Activated CD4-positive, alpha-beta memory T cell treated with anti-CD3 and anti-CD28 coated beads for 36 hours (primary cell): ENCODE results near the gene RCAN3. TPM values are rescaled to one million over a fixed set of nuclear protein-coding genes. Genes with fewer than 3 reads are reported as not detected.

Source experiments
- CTCF ChIA-PET: fragments of 350-600 bp; sonication (Branson Sonifier 250); formaldehyde crosslinking; loops from one replicate; lab custom pipeline; 2021; ENCODE audit warnings: antibody characterized with exemption, inconsistent platforms; lab: Charles Lee
- POLR2A ChIA-PET: fragments of 350-600 bp; sonication (Branson Sonifier 250); formaldehyde crosslinking; loops from one replicate; lab custom pipeline; 2021; ENCODE audit warnings: antibody characterized with exemption; lab: Charles Lee
- DNase-seq: peaks from one replicate; pipeline ENCODE4 v3.0.0-alpha.2; 2020
- H3K27ac Mint-ChIP-seq: one replicate; pipeline ENCODE4 v1.8.0; 2021; ENCODE audit warnings: mixed read lengths
- H3K27me3 Mint-ChIP-seq: one replicate; pipeline ENCODE4 v1.8.0; 2021; ENCODE audit warnings: mixed read lengths
- H3K36me3 Mint-ChIP-seq: one replicate; pipeline ENCODE4 v1.8.0; 2021; ENCODE audit warnings: mixed read lengths
- H3K4me1 Mint-ChIP-seq: one replicate; pipeline ENCODE4 v1.8.0; 2021; ENCODE audit warnings: low read depth, mixed read lengths
- H3K4me3 Mint-ChIP-seq: one replicate; pipeline ENCODE4 v1.8.0; 2021; ENCODE audit warnings: mild to moderate bottlenecking, mixed read lengths
- H3K9me3 Mint-ChIP-seq: one replicate; pipeline ENCODE4 v1.8.0; 2021; ENCODE audit warnings: mixed read lengths
- intact Hi-C: fragments of 100-400 bp; cut with micrococcal nuclease; formaldehyde crosslinking; loops from one replicate; pipeline ENCODE4 v1.15.1; 2023
- total RNA-seq, 2 experiments: library from RNA; stranded (reverse); gene quantifications; one replicate each; pipeline ENCODE4 v1.2.3, GENCODE V29; 2021

Gene RCAN3
- total RNA-seq, 2 experiments from 2014 or later = 71.3 to 78.8 TPM

GRCh38 chr1:24470592-24470991 is 32.0 kb upstream of the RCAN3 start:
- no peak for DNase-seq
- Mint-ChIP-seq H3K9me3 (no peaks in the 10 kb centered on the region), H3K36me3 (peaks cover 22% of the 10 kb centered on the region), H3K4me1 (peaks cover 5% of the 10 kb centered on the region), H3K27me3 (no peaks in the 10 kb centered on the region), H3K4me3 (no peak overlapping the region), H3K27ac (no peak overlapping the region)
- intact Hi-C loops = no loop called here
- ChIA-PET POLR2A (no interaction called here), CTCF (interaction anchor here (1.9 kb wide), 1 partner anchor 117 kb away, joined by 4 read pairs; no protein-coding TSS in a partner anchor)

GRCh38 chr1:24472527-24473251 is 29.9 kb upstream of the RCAN3 start:
- ChIA-PET CTCF (no interaction called here), POLR2A (interaction anchor here (0.9 to 1.9 kb wide), 2 partner anchors 8 to 10 kb away, joined by 3 to 7 read pairs; no protein-coding TSS in a partner anchor)
- no peak overlapping the region for H3K4me3 Mint-ChIP-seq
- H3K27me3 Mint-ChIP-seq = no peaks in the 10 kb centered on the region
- intact Hi-C loops = no loop called here
- no peak overlapping the region for H3K27ac Mint-ChIP-seq
- peaks cover 3% of the 10 kb centered on the region for H3K4me1 Mint-ChIP-seq
- H3K9me3 Mint-ChIP-seq = no peaks in the 10 kb centered on the region
- H3K36me3 Mint-ChIP-seq = peaks cover 9% of the 10 kb centered on the region
- DNase-seq = no peak

GRCh38 chr1:24474193-24474592 is 28.4 kb upstream of the RCAN3 start:
- DNase-seq = no peak
- H3K27me3 Mint-ChIP-seq = no peaks in the 10 kb centered on the region
- H3K9me3 Mint-ChIP-seq = no peaks in the 10 kb centered on the region
- H3K36me3 Mint-ChIP-seq = peaks cover 1% of the 10 kb centered on the region
- no peak overlapping the region for H3K4me3 Mint-ChIP-seq
- intact Hi-C loops = no loop called here
- H3K4me1 Mint-ChIP-seq = peaks cover 3% of the 10 kb centered on the region
- CTCF ChIA-PET = no interaction called here
- POLR2A ChIA-PET = interaction anchor here (1.2 kb wide), 1 partner anchor 28 kb away, joined by 3 read pairs; no protein-coding TSS in a partner anchor
- no peak overlapping the region for H3K27ac Mint-ChIP-seq

- intact Hi-C loops = no loop called here
- no peaks in the 10 kb centered on the region for H3K9me3 Mint-ChIP-seq
- CTCF ChIA-PET = no interaction called here
- POLR2A ChIA-PET = no interaction called here
- H3K27me3 Mint-ChIP-seq = no peaks in the 10 kb centered on the region
- H3K36me3 Mint-ChIP-seq = peaks cover 3% of the 10 kb centered on the region
- no peak overlapping the region for H3K4me3 Mint-ChIP-seq
- no peak overlapping the region for H3K27ac Mint-ChIP-seq
- peaks cover 13% of the 10 kb centered on the region for H3K4me1 Mint-ChIP-seq
- DNase-seq = no peak
These were observed 26.9 kb upstream of the RCAN3 start for GRCh38 chr1:24475700-24476099.

GRCh38 chr1:24476571-24476970 is 26.1 kb upstream of the RCAN3 start:
- ChIA-PET CTCF (interaction anchor here (0.7 to 1.6 kb wide), 4 partner anchors 10 to 326 kb away, joined by 3 to 10 read pairs (median 6); partner anchors contain the start of gene NIPAL3), POLR2A (no interaction called here)
- DNase-seq = no peak
- intact Hi-C loops = no loop called here
- Mint-ChIP-seq H3K4me1 (peaks cover 22% of the 10 kb centered on the region), H3K27ac (no peak overlapping the region), H3K4me3 (no peak overlapping the region), H3K27me3 (no peaks in the 10 kb centered on the region), H3K9me3 (no peaks in the 10 kb centered on the region), H3K36me3 (peaks cover 3% of the 10 kb centered on the region)

GRCh38 chr1:24477309-24477708 is 25.3 kb upstream of the RCAN3 start:
- peaks cover 3% of the 10 kb centered on the region for H3K36me3 Mint-ChIP-seq
- intact Hi-C loops = no loop called here
- peaks cover 29% of the 10 kb centered on the region for H3K4me1 Mint-ChIP-seq
- H3K9me3 Mint-ChIP-seq = no peaks in the 10 kb centered on the region
- POLR2A ChIA-PET = no interaction called here
- CTCF ChIA-PET = interaction anchor here (1.1 to 1.6 kb wide), 4 partner anchors 9 to 110 kb away, joined by 4 to 10 read pairs (median 6); partner anchors contain the start of gene NIPAL3
- no peaks in the 10 kb centered on the region for H3K27me3 Mint-ChIP-seq
- no peak overlapping the region for H3K4me3 Mint-ChIP-seq
- H3K27ac Mint-ChIP-seq = no peak overlapping the region
- no peak for DNase-seq

GRCh38 chr1:24481101-24481500 is 21.5 kb upstream of the RCAN3 start:
- ChIA-PET POLR2A (interaction anchor here (0.7 to 2.7 kb wide), 7 partner anchors 9 to 188 kb away, joined by 3 to 19 read pairs (median 5); partner anchors contain the start of genes NIPAL3 and RCAN3), CTCF (interaction anchor here (0.6 to 2.2 kb wide), 10 partner anchors 10 to 473 kb away, joined by 3 to 15 read pairs (median 4); partner anchors contain the start of genes NIPAL3 and RCAN3)
- intact Hi-C loops = loop anchor here (1.0 to 10.0 kb wide), 7 partner anchors 21 to 444 kb away; partner anchors contain the start of genes NIPAL3, RCAN3 and SRRM1
- Mint-ChIP-seq H3K4me3 (peak overlapping the region; percentile 58), H3K4me1 (peaks cover 60% of the 10 kb centered on the region), H3K27me3 (no peaks in the 10 kb centered on the region), H3K36me3 (peaks cover 7% of the 10 kb centered on the region), H3K9me3 (no peaks in the 10 kb centered on the region), H3K27ac (peak overlapping the region; percentile 97)
- DNase-seq = peak; percentile 83

GRCh38 chr1:24481843-24482610 is 20.6 kb upstream of the RCAN3 start:
- Mint-ChIP-seq H3K9me3 (no peaks in the 10 kb centered on the region), H3K27ac (peak overlapping the region; percentile 97), H3K4me1 (peaks cover 69% of the 10 kb centered on the region), H3K36me3 (peaks cover 7% of the 10 kb centered on the region), H3K27me3 (no peaks in the 10 kb centered on the region), H3K4me3 (peak overlapping the region; percentile 58)
- CTCF ChIA-PET = interaction anchor here (0.8 to 2.2 kb wide), 8 partner anchors 21 to 411 kb away, joined by 3 to 15 read pairs (median 4); partner anchors contain the start of genes NIPAL3 and RCAN3
- intact Hi-C loops = loop anchor here (1.0 to 10.0 kb wide), 8 partner anchors 20 to 443 kb away; partner anchors contain the start of genes NIPAL3, RCAN3 and SRRM1
- POLR2A ChIA-PET = interaction anchor here (0.7 to 2.7 kb wide), 7 partner anchors 10 to 187 kb away, joined by 3 to 19 read pairs (median 5); partner anchors contain the start of genes NIPAL3 and RCAN3
- DNase-seq = peak; percentile 44

- H3K36me3 Mint-ChIP-seq = peaks cover 7% of the 10 kb centered on the region
- peak overlapping the region; percentile 3 for H3K4me3 Mint-ChIP-seq
- no peaks in the 10 kb centered on the region for H3K27me3 Mint-ChIP-seq
- POLR2A ChIA-PET = interaction anchor here (0.7 to 2.8 kb wide), 3 partner anchors 11 to 161 kb away, joined by 3 to 28 read pairs (median 3); partner anchors contain the start of gene RCAN3
- H3K27ac Mint-ChIP-seq = peak overlapping the region; percentile 97
- H3K4me1 Mint-ChIP-seq = peaks cover 80% of the 10 kb centered on the region
- intact Hi-C loops = loop anchor here (2.0 to 10.0 kb wide), 5 partner anchors 51 to 441 kb away; partner anchors contain the start of gene SRRM1
- DNase-seq = peak; percentile 66
- CTCF ChIA-PET = interaction anchor here (0.6 to 2.5 kb wide), 6 partner anchors 18 to 104 kb away, joined by 3 to 9 read pairs (median 4); partner anchors contain the start of gene NIPAL3
- H3K9me3 Mint-ChIP-seq = no peaks in the 10 kb centered on the region
These were observed 19.2 kb upstream of the RCAN3 start for GRCh38 chr1:24483441-24483840.

- H3K4me3 Mint-ChIP-seq = no peak overlapping the region
- DNase-seq = peak; percentile 25
- H3K4me1 Mint-ChIP-seq = peaks cover 87% of the 10 kb centered on the region
- ChIA-PET POLR2A (interaction anchor here (0.6 to 2.8 kb wide), 5 partner anchors 15 to 181 kb away, joined by 3 to 28 read pairs (median 3); partner anchors contain the start of gene RCAN3), CTCF (interaction anchor here (0.6 to 2.5 kb wide), 7 partner anchors 18 to 103 kb away, joined by 3 to 9 read pairs (median 4); partner anchors contain the start of gene NIPAL3)
- no peaks in the 10 kb centered on the region for H3K27me3 Mint-ChIP-seq
- intact Hi-C loops = loop anchor here (5.0 to 10.0 kb wide), 4 partner anchors 158 to 441 kb away; partner anchors contain the start of gene SRRM1
- peak overlapping the region; percentile 97 for H3K27ac Mint-ChIP-seq
- H3K36me3 Mint-ChIP-seq = peaks cover 6% of the 10 kb centered on the region
- H3K9me3 Mint-ChIP-seq = no peaks in the 10 kb centered on the region
These were observed 18.4 kb upstream of the RCAN3 start for GRCh38 chr1:24484199-24484598.
